ENCODE data around the gene PPP2R5C. TPM values are rescaled to one million over a fixed set of nuclear protein-coding genes. Genes with fewer than 3 reads are reported as not detected.
A peak's percentile ranks its signal among the peaks of the same experiment; 100 is the strongest.

PPP2R5C gene
- total RNA-seq, 4 donors from 2014 or later: 66.2 to 211 (median 116) TPM

GRCh38 chr14:101808894-101809670 lies 47.6 kb downstream of the PPP2R5C start:
- intact Hi-C loops (cut with DNase I; ENCODE audit: low total_unique reads): no loop called here
- WGBS, 2 donors (ENCODE audit: low coverage in 1 of 2): 33 to 37% methylated on average over 6 of the region's 6 CpGs

GRCh38 chr14:101809671-101810514 lies 48.4 kb downstream of the PPP2R5C start:
- peak overlapping the region; percentile 29 to 55 (median 46) for H3K4me3 ChIP-seq
- 0% methylated on average over 15 to 23 of the region's 23 CpGs for WGBS, 2 donors (ENCODE audit: low coverage in 1 of 2)
- intact Hi-C loops (cut with DNase I; ENCODE audit: low total_unique reads) (no loop called here), in situ Hi-C loops (cut with MboI; ENCODE audit: low pct_ligation_motif_present in 1 of 4, low pct_unique_long_range_greater_than_20kb in 1 of 4, low sequenced_read_pairs in 3 of 4) (no loop called here)
- H3K27me3 ChIP-seq: no peaks in the 10 kb centered on the region
- no peaks in the 10 kb centered on the region for H3K36me3 ChIP-seq
- H3K4me1 ChIP-seq: peaks cover 27 to 57% (median 37%) of the 10 kb centered on the region in 4 donors
- DNase-seq: peak; percentile 88
- no peak for TF ChIP-seq EP300 (IDR thresholded peaks at IDR 0.05; ENCODE audit: low read depth)
- TF ChIP-seq POLR2A (IDR thresholded peaks at IDR 0.05): peak; percentile 80
- TF ChIP-seq, protein P1, sequence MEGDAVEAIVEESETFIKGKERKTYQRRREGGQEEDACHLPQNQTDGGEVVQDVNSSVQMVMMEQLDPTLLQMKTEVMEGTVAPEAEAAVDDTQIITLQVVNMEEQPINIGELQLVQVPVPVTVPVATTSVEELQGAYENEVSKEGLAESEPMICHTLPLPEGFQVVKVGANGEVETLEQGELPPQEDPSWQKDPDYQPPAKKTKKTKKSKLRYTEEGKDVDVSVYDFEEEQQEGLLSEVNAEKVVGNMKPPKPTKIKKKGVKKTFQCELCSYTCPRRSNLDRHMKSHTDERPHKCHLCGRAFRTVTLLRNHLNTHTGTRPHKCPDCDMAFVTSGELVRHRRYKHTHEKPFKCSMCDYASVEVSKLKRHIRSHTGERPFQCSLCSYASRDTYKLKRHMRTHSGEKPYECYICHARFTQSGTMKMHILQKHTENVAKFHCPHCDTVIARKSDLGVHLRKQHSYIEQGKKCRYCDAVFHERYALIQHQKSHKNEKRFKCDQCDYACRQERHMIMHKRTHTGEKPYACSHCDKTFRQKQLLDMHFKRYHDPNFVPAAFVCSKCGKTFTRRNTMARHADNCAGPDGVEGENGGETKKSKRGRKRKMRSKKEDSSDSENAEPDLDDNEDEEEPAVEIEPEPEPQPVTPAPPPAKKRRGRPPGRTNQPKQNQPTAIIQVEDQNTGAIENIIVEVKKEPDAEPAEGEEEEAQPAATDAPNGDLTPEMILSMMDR (IDR thresholded peaks at IDR 0.05): no peak
- TF ChIP-seq POLR2AphosphoS5 (IDR thresholded peaks at IDR 0.05): peak; percentile 92 to 94 (median 93)
- peak overlapping the region; percentile 91 to 98 (median 93) for H3K27ac ChIP-seq
- no peaks in the 10 kb centered on the region for H3K9me3 ChIP-seq

More at GRCh38 chr14:101808894-101809670, 47.6 kb downstream of the PPP2R5C start:
- H3K27ac ChIP-seq: peak overlapping the region; percentile 91 to 98 (median 93)
- no peaks in the 10 kb centered on the region for H3K9me3 ChIP-seq
- H3K36me3 ChIP-seq: no peaks in the 10 kb centered on the region
- no peak for DNase-seq
- TF ChIP-seq EP300 (IDR thresholded peaks at IDR 0.05; ENCODE audit: low read depth) (no peak), POLR2AphosphoS5 (IDR thresholded peaks at IDR 0.05) (no peak), POLR2A (IDR thresholded peaks at IDR 0.05) (no peak)
- TF ChIP-seq, protein P1 (IDR thresholded peaks at IDR 0.05): no peak
- in situ Hi-C loops (cut with MboI; ENCODE audit: low pct_ligation_motif_present in 1 of 4, low pct_unique_long_range_greater_than_20kb in 1 of 4, low sequenced_read_pairs in 3 of 4): no loop called here
- H3K27me3 ChIP-seq: no peaks in the 10 kb centered on the region
- peaks cover 27 to 48% (median 34%) of the 10 kb centered on the region in 4 donors for H3K4me1 ChIP-seq
- H3K4me3 ChIP-seq: peak overlapping the region in 3 of 4 donors; percentile 41 to 55 (median 52)

- intact Hi-C loops (cut with DNase I; ENCODE audit: low total_unique reads) (no loop called here), in situ Hi-C loops (cut with MboI; ENCODE audit: low pct_ligation_motif_present in 1 of 4, low pct_unique_long_range_greater_than_20kb in 1 of 4, low sequenced_read_pairs in 3 of 4) (no loop called here)
- Histone ChIP-seq H3K9me3 (no peaks in the 10 kb centered on the region), H3K36me3 (no peaks in the 10 kb centered on the region), H3K4me3 (peak overlapping the region in 3 of 4 donors; percentile 41 to 55 (median 52)), H3K27ac (peak overlapping the region; percentile 91 to 98 (median 93)), H3K4me1 (peaks cover 27 to 62% (median 38%) of the 10 kb centered on the region in 4 donors), H3K27me3 (no peaks in the 10 kb centered on the region)
- no peak for DNase-seq
- TF ChIP-seq, protein P1 (IDR thresholded peaks at IDR 0.05): no peak
- TF ChIP-seq POLR2AphosphoS5 (IDR thresholded peaks at IDR 0.05): no peak
- 38 to 46% methylated on average over 3 to 5 of the region's 5 CpGs for WGBS, 2 donors (ENCODE audit: low coverage in 1 of 2)
Observed at GRCh38 chr14:101810897-101811621, 49.5 kb downstream of the PPP2R5C start.

All from transverse colon (tissue), 4 donors.